B cell (primary cell): ENCODE data around the gene PLEKHG4B. TPM values are rescaled to one million over a fixed set of nuclear protein-coding genes. Genes with fewer than 3 reads are reported as not detected.

Source experiments
- ATAC-seq: fragments of 200-7000 bp; cut with Tn5 transposase; one replicate; pipeline ENCODE4 v1.10.0; 2021; ENCODE audit warnings: low read depth, mild to moderate bottlenecking, moderate number of reproducible peaks, moderate library complexity
- CTCF ChIA-PET: fragments of 350-600 bp; sonication (Branson Sonifier 250); formaldehyde crosslinking; loops from one replicate; lab custom pipeline; 2021; ENCODE audit warnings: antibody characterized with exemption, inconsistent platforms; lab: Charles Lee
- POLR2A ChIA-PET: fragments of 350-600 bp; sonication (Branson Sonifier 250); formaldehyde crosslinking; loops from one replicate; lab custom pipeline; 2021; ENCODE audit warnings: antibody characterized with exemption; lab: Charles Lee
- DNase-seq: peaks from one replicate; pipeline ENCODE4 v3.0.0; 2013
- H2AFZ ChIP-seq: 2 replicates; pipeline ENCODE4 v1.6.1; 2012; ENCODE audit warnings: mild to moderate bottlenecking, low read depth, low read length; ENCODE audit not compliant: insufficient read depth, poor library complexity, severe bottlenecking
- H3K27ac ChIP-seq, 2 donors: 1 replicate in 1 of 2; 2 replicates in 1 of 2; pipeline ENCODE4 v1.5.1; 2012 to 2013; ENCODE audit warnings: low read length in 2 of 2, mild to moderate bottlenecking in 2 of 2, moderate library complexity in 1 of 2
- H3K27me3 ChIP-seq, 4 experiments: fragments of 200-600 bp in 1 of 4; sonication (generic) in 1 of 4; replicated peaks in 1 of 4; 1 replicate in 2 of 4; 2 replicates in 2 of 4; pipeline versions ENCODE4 v1.6.1 to v1.7.0; 2013 to 2016; ENCODE audit warnings: low read length in 3 of 4, mild to moderate bottlenecking in 2 of 4, mixed read lengths in 1 of 4, moderate library complexity in 1 of 4; ENCODE audit not compliant: insufficient read depth in 4 of 4, control insufficient read depth in 3 of 4; ENCODE audit errors: control extremely low read depth in 1 of 4
- H3K36me3 ChIP-seq, 2 experiments: replicated peaks in 1 of 2; 1 replicate in 1 of 2; 2 replicates in 1 of 2; pipeline versions ENCODE4 v1.6.1 to v1.7.1; 2013; ENCODE audit warnings: low read length in 1 of 2; ENCODE audit not compliant: insufficient read depth in 2 of 2, control insufficient read depth in 1 of 2; ENCODE audit errors: control extremely low read depth in 1 of 2, extremely low read depth in 1 of 2
- H3K4me1 ChIP-seq, 2 donors: fragments of 200-600 bp in 1 of 2; sonication (generic) in 1 of 2; 1 replicate in 1 of 2; 2 replicates in 1 of 2; pipeline versions ENCODE4 v1.5.1 to v1.6.1; 2013 to 2017; ENCODE audit warnings: low read length in 2 of 2; ENCODE audit not compliant: control insufficient read depth in 2 of 2, insufficient read depth in 2 of 2
- H3K4me2 ChIP-seq: replicated peaks from 2 replicates; pipeline ENCODE3; 2012; ENCODE audit warnings: mild to moderate bottlenecking, low read depth, low read length; ENCODE audit not compliant: poor library complexity, severe bottlenecking
- H3K4me3 ChIP-seq, 5 experiments: fragments of 200-600 bp in 1 of 5; sonication (generic) in 1 of 5; 1 replicate in 3 of 5; 2 replicates in 2 of 5; pipeline versions ENCODE4 v1.5.1 to v1.7.0; 2011 to 2016; ENCODE audit warnings: low read length in 4 of 5, mild to moderate bottlenecking in 4 of 5, low read depth in 2 of 5, control low read depth in 1 of 5, moderate library complexity in 1 of 5; ENCODE audit not compliant: insufficient read depth in 1 of 5; ENCODE audit errors: control extremely low read depth in 1 of 5, extremely low read depth in 1 of 5
- H3K79me2 ChIP-seq: fragments of 200-600 bp; sonication (generic); one replicate; pipeline ENCODE4 v1.6.0; 2016; ENCODE audit warnings: low read length; ENCODE audit not compliant: control insufficient read depth, insufficient read depth
- H3K9ac ChIP-seq: fragments of 200-600 bp; sonication (generic); 2 replicates; pipeline ENCODE4 v1.6.1; 2017; ENCODE audit warnings: mild to moderate bottlenecking, low read length, moderate library complexity
- H3K9me3 ChIP-seq, 3 donors: one replicate each; pipeline versions ENCODE4 v1.6.1 to v1.7.1; 2013; ENCODE audit warnings: low read length in 2 of 3; ENCODE audit not compliant: control insufficient read depth in 2 of 3, insufficient read depth in 1 of 3; ENCODE audit errors: control extremely low read depth in 1 of 3
- H4K20me1 ChIP-seq: 2 replicates; pipeline ENCODE4 v1.6.0; 2012; ENCODE audit warnings: mild to moderate bottlenecking, low read length; ENCODE audit not compliant: insufficient read depth, control insufficient read depth, poor library complexity, severe bottlenecking
- H3K27ac Mint-ChIP-seq: one replicate; pipeline ENCODE4 v1.8.0; 2021; ENCODE audit warnings: mixed read lengths
- H3K27me3 Mint-ChIP-seq: one replicate; pipeline ENCODE4 v1.8.0; 2021; ENCODE audit warnings: mixed read lengths
- H3K4me1 Mint-ChIP-seq: one replicate; pipeline ENCODE4 v1.8.0; 2021; ENCODE audit warnings: mixed read lengths
- H3K4me3 Mint-ChIP-seq: one replicate; pipeline ENCODE4 v1.8.0; 2021; ENCODE audit warnings: mixed read lengths
- H3K9me3 Mint-ChIP-seq: one replicate; pipeline ENCODE4 v1.8.0; 2022; ENCODE audit warnings: mixed read lengths; ENCODE audit not compliant: insufficient read depth
- CTCF ChIP-seq: fragments of 200-600 bp; IDR thresholded peaks from one replicate; pipeline ENCODE4 v1.8.0; 2022; ENCODE audit warnings: antibody characterized with exemption, mild to moderate bottlenecking
- EZH2 ChIP-seq: IDR thresholded peaks from 2 replicates; pipeline ENCODE4 v1.6.1; 2012; ENCODE audit warnings: borderline replicate concordance, low read depth, mild to moderate bottlenecking, moderate library complexity, low read length; ENCODE audit not compliant: insufficient read depth, poor library complexity, severe bottlenecking
- WGBS: methylation state at CpG from one replicate; pipeline ENCODE4 v1.1.5; 2013; ENCODE audit warnings: missing lambda C conversion rate; ENCODE audit not compliant: insufficient coverage; 5-methylcytosine and 5-hydroxymethylcytosine counted together
- intact Hi-C: fragments of 100-400 bp; cut with micrococcal nuclease; formaldehyde crosslinking; loops from one replicate; pipeline ENCODE4 v1.10.0; 2022
- polyA plus RNA-seq: library from polyadenylated mRNA; depleted of rRNA; stranded (reverse); fragments of >200 nt; gene quantifications from 2 replicates; pipeline ENCODE4 v1.2.3, GENCODE V29; 2012
- total RNA-seq, 2 donors: library from RNA; stranded (reverse); fragments of 120-200 nt in 1 of 2; gene quantifications; 1 replicate in 1 of 2; 2 replicates in 1 of 2; pipeline versions ENCODE4 v1.2.3 to v1.2.4, GENCODE V29; 2013 to 2022

Gene PLEKHG4B
- total and polyA plus RNA-seq, 2 donors (not counting 1 experiment from before 2014, with no cell fraction given), result not detected

- peaks cover 0 to 6% (median 0%) of the 10 kb centered on the region in 3 donors for H3K9me3 ChIP-seq
- DNase-seq (no peak), ATAC-seq (no peak)
- H3K27me3 Mint-ChIP-seq, result peaks cover 15% of the 10 kb centered on the region
- no peak overlapping the region for H3K27ac ChIP-seq
- H3K4me2 ChIP-seq, result no peak overlapping the region
- no peak overlapping the region for H2AFZ ChIP-seq
- H3K27me3 ChIP-seq, result no peaks in the 10 kb centered on the region
- TF ChIP-seq CTCF (no peak), EZH2 (no peak)
- ChIA-PET POLR2A (no interaction called here), CTCF (no interaction called here)
- H4K20me1 ChIP-seq, result no peaks in the 10 kb centered on the region
- WGBS, result 93% methylated on average over 23 of the region's 23 CpGs
- no peak overlapping the region for H3K9ac ChIP-seq
- H3K79me2 ChIP-seq, result no peaks in the 10 kb centered on the region
- no peak overlapping the region for H3K4me3 ChIP-seq
- H3K36me3 ChIP-seq, result no peaks in the 10 kb centered on the region
- no peaks in the 10 kb centered on the region for H3K4me1 Mint-ChIP-seq
- intact Hi-C loops, result no loop called here
- no peaks in the 10 kb centered on the region for H3K9me3 Mint-ChIP-seq
- no peak overlapping the region for H3K4me3 Mint-ChIP-seq
- no peaks in the 10 kb centered on the region for H3K4me1 ChIP-seq
- H3K27ac Mint-ChIP-seq, result no peak overlapping the region
Observed at GRCh38 chr5:162565-163337, 70.8 kb downstream of the PLEKHG4B start.

GRCh38 chr5:163338-163620, 71.3 kb downstream of the PLEKHG4B start:
- H3K4me2 ChIP-seq, result no peak overlapping the region
- H3K9ac ChIP-seq, result no peak overlapping the region
- DNase-seq (no peak), ATAC-seq (no peak)
- TF ChIP-seq EZH2 (no peak), CTCF (no peak)
- H3K36me3 ChIP-seq, result no peaks in the 10 kb centered on the region
- 93% methylated on average over 7 of the region's 7 CpGs for WGBS
- H2AFZ ChIP-seq, result no peak overlapping the region
- H3K27me3 ChIP-seq, result no peaks in the 10 kb centered on the region
- Mint-ChIP-seq H3K27ac (no peak overlapping the region), H3K4me1 (no peaks in the 10 kb centered on the region), H3K9me3 (no peaks in the 10 kb centered on the region), H3K4me3 (no peak overlapping the region), H3K27me3 (peaks cover 15% of the 10 kb centered on the region)
- H4K20me1 ChIP-seq, result no peaks in the 10 kb centered on the region
- intact Hi-C loops, result no loop called here
- no peaks in the 10 kb centered on the region for H3K4me1 ChIP-seq
- no peaks in the 10 kb centered on the region for H3K79me2 ChIP-seq
- ChIA-PET CTCF (no interaction called here), POLR2A (no interaction called here)
- no peak overlapping the region for H3K4me3 ChIP-seq
- peaks cover 0 to 6% (median 0%) of the 10 kb centered on the region in 3 donors for H3K9me3 ChIP-seq
- H3K27ac ChIP-seq, result no peak overlapping the region
